Panc1 (cell line): ENCODE data around the gene NSMCE3. TPM values are rescaled to one million over a fixed set of nuclear protein-coding genes. Genes with fewer than 3 reads are reported as not detected.

ENCODE experiments used
- ATAC-seq: fragments of 200-7000 bp; cut with Tn5 transposase; 2 replicates; pipeline ENCODE4 v1.9.1; 2020; ENCODE audit warnings: mild to moderate bottlenecking, moderate library complexity
- BruUV-seq: library from RNA; stranded (reverse); fragments of 400-500 nt; replicated peaks from 2 replicates; lab custom pipeline; 2021; lab: Mats Ljungman, UMichigan
- CTCF ChIA-PET: fragments of 300-600 bp; sonication (Branson Sonifier 250); formaldehyde crosslinking; loops from one replicate; lab custom pipeline; 2022; ENCODE audit warnings: antibody characterized with exemption; lab: Charles Lee
- POLR2A ChIA-PET: fragments of 300-600 bp; sonication (Branson Sonifier 250); formaldehyde crosslinking; loops from one replicate; lab custom pipeline; 2022; ENCODE audit warnings: antibody characterized with exemption; lab: Charles Lee
- DNase-seq: peaks from one replicate; pipeline ENCODE4 v3.0.0-alpha.2; 2010; ENCODE audit warnings: low read depth, low spot score
- H3K27ac ChIP-seq: 2 replicates; pipeline ENCODE4 v1.5.1; 2011; ENCODE audit warnings: mild to moderate bottlenecking, low read length, inconsistent platforms
- H3K27me3 ChIP-seq: fragments of 200-500 bp; sonication (Bioruptor generic); 2 replicates; pipeline ENCODE4 v1.6.0; 2014; ENCODE audit warnings: low read length, inconsistent platforms; ENCODE audit not compliant: control insufficient read depth, insufficient read depth
- H3K36me3 ChIP-seq: fragments of 200-500 bp; sonication (Bioruptor generic); 2 replicates; pipeline ENCODE4 v1.5.1; 2014; ENCODE audit warnings: inconsistent platforms, mild to moderate bottlenecking, low read length, moderate library complexity; ENCODE audit not compliant: control insufficient read depth, insufficient read depth
- H3K4me1 ChIP-seq: 2 replicates; pipeline ENCODE4 v1.5.1; 2011; ENCODE audit warnings: inconsistent platforms, mild to moderate bottlenecking, low read length, moderate library complexity; ENCODE audit not compliant: control insufficient read depth, insufficient read depth
- H3K4me3 ChIP-seq, 2 experiments: 2 replicates each; pipeline ENCODE4 v1.5.1; 2011 to 2012; ENCODE audit warnings: low read depth in 2 of 2, low read length in 2 of 2, mild to moderate bottlenecking in 2 of 2, inconsistent platforms in 1 of 2, moderate library complexity in 1 of 2
- H3K9me3 ChIP-seq: fragments of 200-500 bp; sonication (Bioruptor generic); 2 replicates; pipeline ENCODE4 v1.5.1; 2014; ENCODE audit warnings: low read depth, mild to moderate bottlenecking, inconsistent platforms, low read length, moderate library complexity; ENCODE audit not compliant: control insufficient read depth, insufficient read depth
- CTCF ChIP-seq: fragments of 450-650 bp; IDR thresholded peaks from 2 replicates; pipeline ENCODE4 v1.5.1; 2017; ENCODE audit warnings: mild to moderate bottlenecking
- POLR2AphosphoS5 ChIP-seq: IDR thresholded peaks from 2 replicates; pipeline ENCODE4 v1.6.1; 2012; ENCODE audit warnings: mild to moderate bottlenecking, low read depth, low read length, moderate library complexity
- REST ChIP-seq, 2 experiments: IDR thresholded peaks; 2 replicates each; pipeline ENCODE4 v1.6.1; 2011 to 2012; ENCODE audit warnings: low read depth in 2 of 2, control low read depth in 1 of 2, low read length in 1 of 2, mild to moderate bottlenecking in 1 of 2, moderate library complexity in 1 of 2; ENCODE audit not compliant: insufficient read depth in 1 of 2
- SIN3A ChIP-seq: IDR thresholded peaks from 2 replicates; pipeline ENCODE4 v1.6.1; 2012; ENCODE audit warnings: low read depth, mild to moderate bottlenecking, low read length, moderate library complexity, borderline replicate concordance; ENCODE audit not compliant: insufficient read depth
- TCF7L2 ChIP-seq: IDR thresholded peaks from 2 replicates; pipeline ENCODE4 v1.6.1; 2011; ENCODE audit warnings: mild to moderate bottlenecking, low read depth, low read length, inconsistent platforms
- in situ Hi-C: cut with HindIII; loops from 2 replicates; pipeline ENCODE4 v1.10.0; 2016; ENCODE audit warnings: low sequenced_read_pairs, low pct_unique_long_range_greater_than_20kb
- intact Hi-C: fragments of 100-400 bp; cut with micrococcal nuclease; formaldehyde crosslinking; loops from one replicate; pipeline ENCODE4 v1.10.0; 2022; ENCODE audit not compliant: unreplicated experiment
- total RNA-seq: library from RNA; stranded (reverse); gene quantifications from one replicate; pipeline ENCODE4 v1.2.1, GENCODE V29; 2021; ENCODE audit not compliant: unreplicated experiment

Gene NSMCE3
- total RNA-seq, 1 experiment from 2014 or later: 5.5 TPM

GRCh38 chr15:29262738-29263137, 6.9 kb downstream of the NSMCE3 start:
- peaks cover 11% of the 10 kb centered on the region for H3K4me1 ChIP-seq
- H3K4me3 ChIP-seq: no peak overlapping the region
- H3K27ac ChIP-seq: no peak overlapping the region
- H3K27me3 ChIP-seq: no peaks in the 10 kb centered on the region
- TF ChIP-seq REST (IDR thresholded peaks at IDR 0.05; ENCODE audit: insufficient read depth in 1 of 2, low read depth in 2 of 2, low read length in 1 of 2) (no peak), SIN3A (no peak), POLR2AphosphoS5 (no peak), CTCF (no peak), TCF7L2 (no peak)
- intact Hi-C loops: loop anchor here (10.0 kb wide), 1 partner anchor 312 kb away; a partner anchor contains a TSS
- in situ Hi-C loops: no loop called here
- ATAC-seq (no peak), DNase-seq (no peak)
- POLR2A ChIA-PET: no interaction called here
- CTCF ChIA-PET: no interaction called here
- H3K36me3 ChIP-seq: no peaks in the 10 kb centered on the region
- no TSS peak for BruUV-seq
- H3K9me3 ChIP-seq: no peaks in the 10 kb centered on the region

GRCh38 chr15:29260896-29261295, 8.7 kb downstream of the NSMCE3 start:
- in situ Hi-C loops (no loop called here), intact Hi-C loops (loop anchor here (10.0 kb wide), 1 partner anchor 314 kb away; a partner anchor contains a TSS)
- DNase-seq (no peak), ATAC-seq (no peak)
- no TSS peak for BruUV-seq
- H3K36me3 ChIP-seq: no peaks in the 10 kb centered on the region
- CTCF ChIA-PET: no interaction called here
- no peaks in the 10 kb centered on the region for H3K27me3 ChIP-seq
- POLR2A ChIA-PET: no interaction called here
- no peaks in the 10 kb centered on the region for H3K9me3 ChIP-seq
- TF ChIP-seq SIN3A (no peak), CTCF (no peak), TCF7L2 (no peak)
- H3K4me1 ChIP-seq: no peaks in the 10 kb centered on the region
- H3K27ac ChIP-seq: no peak overlapping the region
- no peak overlapping the region for H3K4me3 ChIP-seq
